GM19372 (cell line): ENCODE results near the gene WHAMM.
"Not testable (repeated sequence)": the region's sequence is repeated elsewhere in the genome, so short reads cannot be mapped to it uniquely, and the experiment has no call there.

ENCODE experiments used
- ATAC-seq: cut with Tn5 transposase; IDR thresholded peaks from one replicate; pipeline ENCODE4 v1.9.1; 2021; ENCODE audit warnings: mild to moderate bottlenecking, low read depth, moderate library complexity; ENCODE audit not compliant: unreplicated experiment

WHAMM gene

GRCh38 chr15:82799183-82799841 is 10.1 kb upstream of the WHAMM start:
- no peak for ATAC-seq

GRCh38 chr15:82802497-82802896 is 6.9 kb upstream of the WHAMM start:
- no peak for ATAC-seq

- no peak for ATAC-seq
Measured at GRCh38 chr15:82803793-82804574, 5.4 kb upstream of the WHAMM start.

GRCh38 chr15:82804575-82804949 is 4.9 kb upstream of the WHAMM start:
- ATAC-seq = no peak

- ATAC-seq = peak; percentile 25
Measured at GRCh38 chr15:82805994-82806406, 3.4 kb upstream of the WHAMM start, which contains the start of gene FSD2. Gene FSD2, minus strand, starts transcription at chr15:82806069. Its CDS starts 18,679 bp downstream, at chr15:82787390.

GRCh38 chr15:82807920-82808633 is 1.4 kb upstream of the WHAMM start:
- no peak for ATAC-seq

- no peak for ATAC-seq
Measured at GRCh38 chr15:82808634-82809041, 790 bp upstream of the WHAMM start.

GRCh38 chr15:82810061-82810889 is 847 bp downstream of the WHAMM start:
- peak; percentile 24 for ATAC-seq

GRCh38 chr15:82810890-82811426 is 1.5 kb downstream of the WHAMM start:
- no peak for ATAC-seq

GRCh38 chr15:82812994-82813393 is 3.6 kb downstream of the WHAMM start:
- ATAC-seq = no peak

- ATAC-seq = no peak
Measured at GRCh38 chr15:82820128-82820527, 10.7 kb downstream of the WHAMM start.

- not testable (repeated sequence) for ATAC-seq
Measured at GRCh38 chr15:82821396-82821795, 12.0 kb downstream of the WHAMM start.

GRCh38 chr15:82821851-82822250 is 12.4 kb downstream of the WHAMM start:
- ATAC-seq = not testable (repeated sequence)

- ATAC-seq = no peak
Measured at GRCh38 chr15:82823049-82823448, 13.6 kb downstream of the WHAMM start.

GRCh38 chr15:82828075-82828474 is 18.6 kb downstream of the WHAMM start:
- ATAC-seq = no peak

- no peak for ATAC-seq
Measured at GRCh38 chr15:82829234-82829633, 19.8 kb downstream of the WHAMM start.

GRCh38 chr15:82830427-82831173 is 21.2 kb downstream of the WHAMM start:
- no peak for ATAC-seq

GRCh38 chr15:82831894-82832600 is 22.6 kb downstream of the WHAMM start:
- ATAC-seq = no peak
